Liver (tissue), 9 donors: ENCODE measurements around the gene TMEM213. TPM values are rescaled to one million over a fixed set of nuclear protein-coding genes. Genes with fewer than 3 reads are reported as not detected.

Experiments
- DNase-seq: peaks from one replicate; pipeline ENCODE4 v3.0.0-alpha.2; 2017; ENCODE audit warnings: low spot score
- H3K27ac ChIP-seq, 2 donors: one replicate each; pipeline ENCODE4 v1.7.0; 2013; ENCODE audit warnings: inconsistent platforms in 2 of 2, low read length in 2 of 2, control low read depth in 1 of 2, low read depth in 1 of 2, mild to moderate bottlenecking in 1 of 2
- H3K27me3 ChIP-seq, 4 donors: one replicate each; pipeline versions ENCODE4 v1.6.1 to v1.7.0; 2013; ENCODE audit warnings: low read length in 3 of 4, inconsistent platforms in 1 of 4, mild to moderate bottlenecking in 1 of 4, moderate library complexity in 1 of 4; ENCODE audit not compliant: control insufficient read depth in 4 of 4, insufficient read depth in 4 of 4
- H3K36me3 ChIP-seq, 4 donors: one replicate each; pipeline versions ENCODE4 v1.6.1 to v1.7.0; 2013; ENCODE audit warnings: low read length in 3 of 4, mild to moderate bottlenecking in 3 of 4, low read depth in 1 of 4, moderate library complexity in 1 of 4; ENCODE audit not compliant: control insufficient read depth in 4 of 4, insufficient read depth in 3 of 4
- H3K4me1 ChIP-seq, 4 donors: one replicate each; pipeline versions ENCODE4 v1.6.1 to v1.7.0; 2013; ENCODE audit warnings: low read length in 3 of 4, mild to moderate bottlenecking in 3 of 4, moderate library complexity in 1 of 4; ENCODE audit not compliant: control insufficient read depth in 4 of 4, insufficient read depth in 4 of 4
- H3K4me3 ChIP-seq, 3 donors: one replicate each; pipeline versions ENCODE4 v1.6.1 to v1.7.0; 2013; ENCODE audit warnings: low read length in 3 of 3, control low read depth in 1 of 3, low read depth in 1 of 3, mild to moderate bottlenecking in 1 of 3
- H3K9ac ChIP-seq, 2 donors: one replicate each; pipeline ENCODE4 v1.7.0; 2013; ENCODE audit warnings: low read length in 2 of 2, mild to moderate bottlenecking in 2 of 2, moderate library complexity in 2 of 2, control low read depth in 1 of 2, low read depth in 1 of 2
- H3K9me3 ChIP-seq, 4 donors: one replicate each; pipeline versions ENCODE4 v1.6.1 to v1.7.0; 2013; ENCODE audit warnings: low read length in 3 of 4; ENCODE audit not compliant: control insufficient read depth in 4 of 4
- EGR1 ChIP-seq, 2 donors: IDR thresholded peaks; 2 replicates each; pipeline ENCODE4 v1.6.1; 2016 to 2018; ENCODE audit warnings: antibody characterized with exemption in 2 of 2, low read depth in 2 of 2
- FOXA1 ChIP-seq: IDR thresholded peaks from 2 replicates; pipeline ENCODE4 v1.6.1; 2016; ENCODE audit warnings: antibody characterized with exemption
- FOXA2 ChIP-seq: IDR thresholded peaks from 2 replicates; pipeline ENCODE4 v1.6.1; 2016; ENCODE audit warnings: antibody characterized with exemption
- GABPA ChIP-seq, 2 donors: IDR thresholded peaks in 1 of 2; conservative IDR thresholded peaks in 1 of 2; 2 replicates each; pipeline ENCODE4 v1.6.1; 2016; ENCODE audit warnings: antibody characterized with exemption in 2 of 2, mild to moderate bottlenecking in 1 of 2, moderate library complexity in 1 of 2
- HNF4A ChIP-seq, 2 donors: conservative IDR thresholded peaks; 2 replicates each; pipeline ENCODE4 v1.6.1; 2016; ENCODE audit warnings: antibody characterized with exemption in 2 of 2, mild to moderate bottlenecking in 2 of 2
- HNF4G ChIP-seq: IDR thresholded peaks from 2 replicates; pipeline ENCODE4 v1.6.1; 2016; ENCODE audit warnings: antibody characterized with exemption
- JUND ChIP-seq, 2 donors: IDR thresholded peaks; 2 replicates each; pipeline ENCODE4 v1.6.1; 2016; ENCODE audit warnings: antibody characterized with exemption in 2 of 2
- NR2F2 ChIP-seq: IDR thresholded peaks from 2 replicates; pipeline ENCODE4 v1.6.1; 2016; ENCODE audit warnings: antibody characterized with exemption
- RAD21 ChIP-seq, 2 donors: IDR thresholded peaks; 2 replicates each; pipeline ENCODE4 v1.6.1; 2016; ENCODE audit warnings: antibody characterized with exemption in 2 of 2, mild to moderate bottlenecking in 2 of 2
- RXRA ChIP-seq, 2 donors: IDR thresholded peaks; 2 replicates each; pipeline ENCODE4 v1.6.1; 2017 to 2018; ENCODE audit warnings: antibody characterized with exemption in 2 of 2, mild to moderate bottlenecking in 1 of 2
- SP1 ChIP-seq: IDR thresholded peaks from 2 replicates; pipeline ENCODE4 v1.6.1; 2018; ENCODE audit warnings: antibody characterized with exemption, mild to moderate bottlenecking
- TAF1 ChIP-seq: conservative IDR thresholded peaks from 2 replicates; pipeline ENCODE4 v1.6.1; 2016; ENCODE audit warnings: antibody characterized with exemption, mild to moderate bottlenecking
- YY1 ChIP-seq: IDR thresholded peaks from 2 replicates; pipeline ENCODE4 v1.6.1; 2016; ENCODE audit warnings: antibody characterized with exemption, mild to moderate bottlenecking
- WGBS: extraction: QIAGEN DNeasy Blood & Tissue Kit; methylation state at CpG from one replicate; pipeline ENCODE4 v1.1.7; 2013; 5-methylcytosine and 5-hydroxymethylcytosine counted together
- polyA plus RNA-seq, 2 donors: library from polyadenylated mRNA; stranded (reverse) in 1 of 2; unstranded in 1 of 2; fragments of 200-250 nt in 1 of 2; fragments of >200 nt in 1 of 2; fragmentation: Nextera tagmentation in 1 of 2; extraction: Ambion mirVana in 1 of 2; gene quantifications; one replicate each; pipeline versions ENCODE4 v1.2.1 to v1.2.3, GENCODE V29; 2013 to 2015
- total RNA-seq, 2 donors: library from RNA; depleted of rRNA; stranded (reverse); fragments of >200 nt; gene quantifications; one replicate each; pipeline ENCODE4 v1.2.3, GENCODE V29; 2014
- TF ChIP-seq, protein P1 (sequence below): fragments of 150-350 bp; IDR thresholded peaks from 2 replicates; pipeline ENCODE4 v1.5.1; 2017; ENCODE audit warnings: improper control_type of control experiment, low read depth, low read length; ENCODE audit not compliant: missing input control
- TF ChIP-seq, protein P2 (sequence below): IDR thresholded peaks from 2 replicates; pipeline ENCODE4 v1.6.1; 2016; ENCODE audit warnings: antibody characterized with exemption
- TF ChIP-seq, protein P3 (sequence below): IDR thresholded peaks from 2 replicates; pipeline ENCODE4 v1.6.1; 2016; ENCODE audit warnings: antibody characterized with exemption
- TF ChIP-seq, protein P4 (sequence below): IDR thresholded peaks from 2 replicates; pipeline ENCODE4 v1.6.1; 2016; ENCODE audit warnings: antibody characterized with exemption, mild to moderate bottlenecking
- donor health status: healthy.
- donor health status: healthy.
- donor health status: healthy.
- donor health status: healthy.
- donor health status: healthy.

TMEM213 gene
- total and polyA plus RNA-seq, 4 donors: not detected

DNA sequence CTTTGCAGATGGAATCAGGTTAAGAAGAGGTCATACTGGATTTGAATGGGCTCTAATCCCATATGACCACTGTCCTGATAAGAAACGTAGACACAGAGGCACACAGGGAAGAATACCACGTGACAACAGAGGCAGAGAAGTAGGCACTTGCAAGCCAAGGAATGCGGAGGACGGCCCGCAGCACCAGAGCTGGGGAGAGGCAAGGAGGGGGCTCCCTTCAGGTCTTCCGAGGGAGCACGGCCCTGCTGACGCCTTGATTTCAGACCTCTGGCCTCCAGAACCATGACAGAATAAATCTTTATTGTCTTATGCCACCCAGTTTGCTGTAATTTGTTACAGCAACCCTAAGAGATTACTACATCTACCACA is 44.7 kb upstream of the TMEM213 start:
- 75% methylated on average over 8 of the region's 8 CpGs for WGBS
- Histone ChIP-seq H3K27ac (peak overlapping the region in 1 of 2 donors; percentile 10), H3K4me1 (peaks cover 0 to 8% (median 0%) of the 10 kb centered on the region in 4 donors), H3K9ac (no peak overlapping the region), H3K9me3 (no peaks in the 10 kb centered on the region), H3K4me3 (no peak overlapping the region), H3K27me3 (no peaks in the 10 kb centered on the region), H3K36me3 (no peaks in the 10 kb centered on the region)
- no peak for DNase-seq
- TF ChIP-seq, protein P1, sequence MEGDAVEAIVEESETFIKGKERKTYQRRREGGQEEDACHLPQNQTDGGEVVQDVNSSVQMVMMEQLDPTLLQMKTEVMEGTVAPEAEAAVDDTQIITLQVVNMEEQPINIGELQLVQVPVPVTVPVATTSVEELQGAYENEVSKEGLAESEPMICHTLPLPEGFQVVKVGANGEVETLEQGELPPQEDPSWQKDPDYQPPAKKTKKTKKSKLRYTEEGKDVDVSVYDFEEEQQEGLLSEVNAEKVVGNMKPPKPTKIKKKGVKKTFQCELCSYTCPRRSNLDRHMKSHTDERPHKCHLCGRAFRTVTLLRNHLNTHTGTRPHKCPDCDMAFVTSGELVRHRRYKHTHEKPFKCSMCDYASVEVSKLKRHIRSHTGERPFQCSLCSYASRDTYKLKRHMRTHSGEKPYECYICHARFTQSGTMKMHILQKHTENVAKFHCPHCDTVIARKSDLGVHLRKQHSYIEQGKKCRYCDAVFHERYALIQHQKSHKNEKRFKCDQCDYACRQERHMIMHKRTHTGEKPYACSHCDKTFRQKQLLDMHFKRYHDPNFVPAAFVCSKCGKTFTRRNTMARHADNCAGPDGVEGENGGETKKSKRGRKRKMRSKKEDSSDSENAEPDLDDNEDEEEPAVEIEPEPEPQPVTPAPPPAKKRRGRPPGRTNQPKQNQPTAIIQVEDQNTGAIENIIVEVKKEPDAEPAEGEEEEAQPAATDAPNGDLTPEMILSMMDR: no peak
- TF ChIP-seq NR2F2 (no peak), GABPA (IDR thresholded peaks at IDR 0.05 in 1 of 2, conservative IDR thresholded peaks at IDR 0.05 in 1 of 2) (no peak), FOXA2 (no peak), YY1 (no peak), SP1 (no peak), FOXA1 (no peak), EGR1 (IDR thresholded peaks at IDR 0.05; ENCODE audit: low read depth in 2 of 2) (no peak), HNF4G (no peak), JUND (IDR thresholded peaks at IDR 0.05) (no peak), RAD21 (IDR thresholded peaks at IDR 0.05) (no peak), HNF4A (conservative IDR thresholded peaks at IDR 0.05) (no peak), RXRA (IDR thresholded peaks at IDR 0.05) (no peak), TAF1 (no peak)
- TF ChIP-seq, protein P2, sequence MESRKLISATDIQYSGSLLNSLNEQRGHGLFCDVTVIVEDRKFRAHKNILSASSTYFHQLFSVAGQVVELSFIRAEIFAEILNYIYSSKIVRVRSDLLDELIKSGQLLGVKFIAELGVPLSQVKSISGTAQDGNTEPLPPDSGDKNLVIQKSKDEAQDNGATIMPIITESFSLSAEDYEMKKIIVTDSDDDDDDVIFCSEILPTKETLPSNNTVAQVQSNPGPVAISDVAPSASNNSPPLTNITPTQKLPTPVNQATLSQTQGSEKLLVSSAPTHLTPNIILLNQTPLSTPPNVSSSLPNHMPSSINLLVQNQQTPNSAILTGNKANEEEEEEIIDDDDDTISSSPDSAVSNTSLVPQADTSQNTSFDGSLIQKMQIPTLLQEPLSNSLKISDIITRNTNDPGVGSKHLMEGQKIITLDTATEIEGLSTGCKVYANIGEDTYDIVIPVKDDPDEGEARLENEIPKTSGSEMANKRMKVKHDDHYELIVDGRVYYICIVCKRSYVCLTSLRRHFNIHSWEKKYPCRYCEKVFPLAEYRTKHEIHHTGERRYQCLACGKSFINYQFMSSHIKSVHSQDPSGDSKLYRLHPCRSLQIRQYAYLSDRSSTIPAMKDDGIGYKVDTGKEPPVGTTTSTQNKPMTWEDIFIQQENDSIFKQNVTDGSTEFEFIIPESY: no peak
- TF ChIP-seq, protein P3, sequence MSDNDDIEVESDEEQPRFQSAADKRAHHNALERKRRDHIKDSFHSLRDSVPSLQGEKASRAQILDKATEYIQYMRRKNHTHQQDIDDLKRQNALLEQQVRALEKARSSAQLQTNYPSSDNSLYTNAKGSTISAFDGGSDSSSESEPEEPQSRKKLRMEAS: no peak
- TF ChIP-seq, protein P4, sequence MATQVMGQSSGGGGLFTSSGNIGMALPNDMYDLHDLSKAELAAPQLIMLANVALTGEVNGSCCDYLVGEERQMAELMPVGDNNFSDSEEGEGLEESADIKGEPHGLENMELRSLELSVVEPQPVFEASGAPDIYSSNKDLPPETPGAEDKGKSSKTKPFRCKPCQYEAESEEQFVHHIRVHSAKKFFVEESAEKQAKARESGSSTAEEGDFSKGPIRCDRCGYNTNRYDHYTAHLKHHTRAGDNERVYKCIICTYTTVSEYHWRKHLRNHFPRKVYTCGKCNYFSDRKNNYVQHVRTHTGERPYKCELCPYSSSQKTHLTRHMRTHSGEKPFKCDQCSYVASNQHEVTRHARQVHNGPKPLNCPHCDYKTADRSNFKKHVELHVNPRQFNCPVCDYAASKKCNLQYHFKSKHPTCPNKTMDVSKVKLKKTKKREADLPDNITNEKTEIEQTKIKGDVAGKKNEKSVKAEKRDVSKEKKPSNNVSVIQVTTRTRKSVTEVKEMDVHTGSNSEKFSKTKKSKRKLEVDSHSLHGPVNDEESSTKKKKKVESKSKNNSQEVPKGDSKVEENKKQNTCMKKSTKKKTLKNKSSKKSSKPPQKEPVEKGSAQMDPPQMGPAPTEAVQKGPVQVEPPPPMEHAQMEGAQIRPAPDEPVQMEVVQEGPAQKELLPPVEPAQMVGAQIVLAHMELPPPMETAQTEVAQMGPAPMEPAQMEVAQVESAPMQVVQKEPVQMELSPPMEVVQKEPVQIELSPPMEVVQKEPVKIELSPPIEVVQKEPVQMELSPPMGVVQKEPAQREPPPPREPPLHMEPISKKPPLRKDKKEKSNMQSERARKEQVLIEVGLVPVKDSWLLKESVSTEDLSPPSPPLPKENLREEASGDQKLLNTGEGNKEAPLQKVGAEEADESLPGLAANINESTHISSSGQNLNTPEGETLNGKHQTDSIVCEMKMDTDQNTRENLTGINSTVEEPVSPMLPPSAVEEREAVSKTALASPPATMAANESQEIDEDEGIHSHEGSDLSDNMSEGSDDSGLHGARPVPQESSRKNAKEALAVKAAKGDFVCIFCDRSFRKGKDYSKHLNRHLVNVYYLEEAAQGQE: no peak

DNA sequence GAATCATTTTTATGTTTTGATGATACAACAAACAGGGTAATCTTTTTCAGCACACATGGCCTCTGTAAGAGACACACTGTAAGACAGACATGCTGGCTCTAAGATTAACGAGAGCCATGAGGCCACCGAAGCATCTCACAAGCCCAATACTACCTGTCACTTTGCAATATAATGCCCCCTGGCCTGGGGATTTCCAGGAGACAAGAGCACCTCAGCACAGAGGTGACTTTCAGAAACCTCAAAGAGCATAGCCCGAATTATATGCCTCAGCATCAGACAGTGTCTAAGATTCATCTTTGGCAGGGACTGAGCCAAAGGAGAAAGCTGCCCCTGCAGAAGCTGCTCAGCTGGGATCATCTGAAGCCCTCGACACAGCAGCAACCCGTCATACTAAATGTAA is 44.2 kb upstream of the TMEM213 start:
- H3K27me3 ChIP-seq: no peaks in the 10 kb centered on the region
- H3K4me3 ChIP-seq: no peak overlapping the region
- no peak overlapping the region for H3K9ac ChIP-seq
- WGBS: 95% methylated on average over 5 of the region's 5 CpGs
- TF ChIP-seq RAD21 (IDR thresholded peaks at IDR 0.05) (no peak), RXRA (IDR thresholded peaks at IDR 0.05) (no peak), HNF4G (no peak), FOXA2 (no peak)
- TF ChIP-seq, protein P2: no peak
- no peaks in the 10 kb centered on the region for H3K36me3 ChIP-seq
- H3K9me3 ChIP-seq: no peaks in the 10 kb centered on the region
- H3K27ac ChIP-seq: no peak overlapping the region
- H3K4me1 ChIP-seq: peaks cover 0 to 8% (median 0%) of the 10 kb centered on the region in 4 donors
- no peak for DNase-seq
